ENCODE data around the gene TBC1D2B.

GRCh38 chr15:78083186-78083585, 5.7 kb upstream of the TBC1D2B start:
- TF ChIP-seq, protein P1, sequence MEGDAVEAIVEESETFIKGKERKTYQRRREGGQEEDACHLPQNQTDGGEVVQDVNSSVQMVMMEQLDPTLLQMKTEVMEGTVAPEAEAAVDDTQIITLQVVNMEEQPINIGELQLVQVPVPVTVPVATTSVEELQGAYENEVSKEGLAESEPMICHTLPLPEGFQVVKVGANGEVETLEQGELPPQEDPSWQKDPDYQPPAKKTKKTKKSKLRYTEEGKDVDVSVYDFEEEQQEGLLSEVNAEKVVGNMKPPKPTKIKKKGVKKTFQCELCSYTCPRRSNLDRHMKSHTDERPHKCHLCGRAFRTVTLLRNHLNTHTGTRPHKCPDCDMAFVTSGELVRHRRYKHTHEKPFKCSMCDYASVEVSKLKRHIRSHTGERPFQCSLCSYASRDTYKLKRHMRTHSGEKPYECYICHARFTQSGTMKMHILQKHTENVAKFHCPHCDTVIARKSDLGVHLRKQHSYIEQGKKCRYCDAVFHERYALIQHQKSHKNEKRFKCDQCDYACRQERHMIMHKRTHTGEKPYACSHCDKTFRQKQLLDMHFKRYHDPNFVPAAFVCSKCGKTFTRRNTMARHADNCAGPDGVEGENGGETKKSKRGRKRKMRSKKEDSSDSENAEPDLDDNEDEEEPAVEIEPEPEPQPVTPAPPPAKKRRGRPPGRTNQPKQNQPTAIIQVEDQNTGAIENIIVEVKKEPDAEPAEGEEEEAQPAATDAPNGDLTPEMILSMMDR (IDR thresholded peaks at IDR 0.05) = no peak
- TF ChIP-seq POLR2A (IDR thresholded peaks at IDR 0.05) = no peak

Measured in testis (tissue), 2 donors.